ENCODE data around the gene IL36B.

DNA sequence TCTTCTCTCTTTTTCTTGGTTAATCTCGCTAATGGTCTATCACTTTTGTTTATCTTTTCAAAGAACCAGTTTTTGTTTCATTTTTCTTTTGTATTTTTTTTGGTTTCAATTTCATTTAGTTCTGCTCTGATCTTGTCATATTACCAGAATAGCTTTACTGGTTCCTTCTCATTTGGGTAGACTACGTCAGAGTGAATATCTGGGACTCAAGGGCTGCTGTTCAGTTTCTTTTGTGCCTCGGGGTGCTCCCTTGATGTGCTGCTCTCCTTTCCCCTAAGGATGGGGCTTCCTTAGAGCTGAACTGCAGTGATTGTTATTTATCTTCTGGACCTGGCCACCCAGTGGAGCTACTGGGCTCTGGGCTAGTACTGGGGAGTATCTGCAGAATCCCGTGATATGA is 45.4 kb upstream of the IL36B start:
- no peak for TF ChIP-seq POLR2A (IDR thresholded peaks at IDR 0.05)
- TF ChIP-seq, protein P1, sequence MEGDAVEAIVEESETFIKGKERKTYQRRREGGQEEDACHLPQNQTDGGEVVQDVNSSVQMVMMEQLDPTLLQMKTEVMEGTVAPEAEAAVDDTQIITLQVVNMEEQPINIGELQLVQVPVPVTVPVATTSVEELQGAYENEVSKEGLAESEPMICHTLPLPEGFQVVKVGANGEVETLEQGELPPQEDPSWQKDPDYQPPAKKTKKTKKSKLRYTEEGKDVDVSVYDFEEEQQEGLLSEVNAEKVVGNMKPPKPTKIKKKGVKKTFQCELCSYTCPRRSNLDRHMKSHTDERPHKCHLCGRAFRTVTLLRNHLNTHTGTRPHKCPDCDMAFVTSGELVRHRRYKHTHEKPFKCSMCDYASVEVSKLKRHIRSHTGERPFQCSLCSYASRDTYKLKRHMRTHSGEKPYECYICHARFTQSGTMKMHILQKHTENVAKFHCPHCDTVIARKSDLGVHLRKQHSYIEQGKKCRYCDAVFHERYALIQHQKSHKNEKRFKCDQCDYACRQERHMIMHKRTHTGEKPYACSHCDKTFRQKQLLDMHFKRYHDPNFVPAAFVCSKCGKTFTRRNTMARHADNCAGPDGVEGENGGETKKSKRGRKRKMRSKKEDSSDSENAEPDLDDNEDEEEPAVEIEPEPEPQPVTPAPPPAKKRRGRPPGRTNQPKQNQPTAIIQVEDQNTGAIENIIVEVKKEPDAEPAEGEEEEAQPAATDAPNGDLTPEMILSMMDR (IDR thresholded peaks at IDR 0.05), result no peak
